Naive thymus-derived CD8-positive, alpha-beta T cell (primary cell): ENCODE results near the gene LMAN2L. TPM values are rescaled to one million over a fixed set of nuclear protein-coding genes. Genes with fewer than 3 reads are reported as not detected.

ENCODE experiments used
- polyA plus RNA-seq, 3 donors: library from polyadenylated mRNA; unstranded; fragments of 300-500 nt; fragmentation: Illumina TruSeq; gene quantifications; one replicate each; pipeline ENCODE4 v1.2.3, GENCODE V29; 2021
- total RNA-seq, 8 experiments: library from RNA in 2 of 8; stranded (reverse) in 2 of 8; gene quantifications; one replicate each; pipeline ENCODE4 v1.2.3 and lab custom pipeline; 2021 to 2026

LMAN2L gene
- total and polyA plus RNA-seq, 5 experiments from 2014 or later = 7.4 to 21.3 (median 20.9) TPM

Other genes starting within 250 kb of the LMAN2L start
- gene NEURL3, start 234.7 kb downstream of the LMAN2L start, total RNA-seq = under 1 TPM in 1 of 2 experiments, not detected in 1; 0.39 TPM
- under 1 TPM in 1 of 3 donors, not detected in 2; 0.16 TPM for gene NEURL3, start 234.7 kb downstream of the LMAN2L start, polyA plus RNA-seq
- 100 to 1,000 TPM; 100 to 108 TPM for gene ARID5A, start 203.3 kb downstream of the LMAN2L start, total RNA-seq
- 100 to 1,000 TPM in 1 of 3 donors, 10 to 100 TPM in 2; 41.7 to 101 (median 55.2) TPM for gene ARID5A, start 203.3 kb downstream of the LMAN2L start, polyA plus RNA-seq
- gene KANSL3, start 101.8 kb downstream of the LMAN2L start, total RNA-seq = 10 to 100 TPM; 57.6 to 61.8 TPM
- gene KANSL3, start 101.8 kb downstream of the LMAN2L start, polyA plus RNA-seq = 10 to 100 TPM in 2 of 3 donors, 1 to 10 TPM in 1; 8.3 to 18.2 (median 11.4) TPM
- gene FER1L5, start 97.3 kb downstream of the LMAN2L start, total RNA-seq = not detected
- gene FER1L5, start 97.3 kb downstream of the LMAN2L start, polyA plus RNA-seq = under 1 TPM in 1 of 3 donors, not detected in 2; 0.02 TPM
- 1 to 10 TPM; 4.5 to 4.9 TPM for gene CNNM4, start 20.8 kb upstream of the LMAN2L start, total RNA-seq
- gene CNNM4, start 20.8 kb upstream of the LMAN2L start, polyA plus RNA-seq = 1 to 10 TPM in 2 of 3 donors, under 1 TPM in 1; 0.63 to 2.2 (median 1.3) TPM
- 10 to 100 TPM; 40.0 to 41.1 TPM for gene CNNM3, start 76.2 kb upstream of the LMAN2L start, total RNA-seq
- 10 to 100 TPM in 2 of 3 donors, 1 to 10 TPM in 1; 2.8 to 12.0 (median 11.4) TPM for gene CNNM3, start 76.2 kb upstream of the LMAN2L start, polyA plus RNA-seq
- gene ANKRD23, start 104.0 kb upstream of the LMAN2L start, total RNA-seq = 10 to 100 TPM; 13.1 to 16.2 TPM
- under 1 TPM; 0.15 to 0.57 (median 0.27) TPM for gene ANKRD23, start 104.0 kb upstream of the LMAN2L start, polyA plus RNA-seq
- 10 to 100 TPM; 13.5 to 14.2 TPM for gene ANKRD39, start 118.0 kb upstream of the LMAN2L start, total RNA-seq
- 10 to 100 TPM; 12.2 to 18.7 (median 16.2) TPM for gene ANKRD39, start 118.0 kb upstream of the LMAN2L start, polyA plus RNA-seq
- 10 to 100 TPM; 35.6 to 38.6 TPM for gene SEMA4C, start 130.0 kb upstream of the LMAN2L start, total RNA-seq
- gene SEMA4C, start 130.0 kb upstream of the LMAN2L start, polyA plus RNA-seq = 1 to 10 TPM; 1.9 to 2.8 (median 2.2) TPM
- gene FAM178B, start 246.5 kb upstream of the LMAN2L start, total RNA-seq = 1 to 10 TPM; 2.3 to 3.7 TPM
- gene FAM178B, start 246.5 kb upstream of the LMAN2L start, polyA plus RNA-seq = 1 to 10 TPM in 2 of 3 donors, under 1 TPM in 1; 0.66 to 1.3 (median 1.1) TPM